C4-2B (cell line): ENCODE results near the gene TRIM56.

Experiments used
- CTCF ChIP-seq: fragments of 450-650 bp; conservative IDR thresholded peaks from 2 replicates; pipeline ENCODE4 v1.5.1; 2017; ENCODE audit warnings: mild to moderate bottlenecking
- ZFX ChIP-seq: fragments of 450-650 bp; IDR thresholded peaks from 2 replicates; pipeline ENCODE4 v1.6.1; 2017

- no peak for TF ChIP-seq ZFX
- no peak for TF ChIP-seq CTCF
These were observed 43.0 kb downstream of the TRIM56 start for GRCh38 chr7:101128040-101128834.
